ENCODE data around the gene EGR4. TPM values are rescaled to one million over a fixed set of nuclear protein-coding genes. Genes with fewer than 3 reads are reported as not detected.

Gene EGR4
- total and polyA plus RNA-seq, 2 donors (not counting 1 experiment from before 2014, with no cell fraction given): 0.30 to 2.7 TPM

GRCh38 chr2:73266061-73266901, 27.1 kb downstream of the EGR4 start:
- 95% methylated on average over 26 of the region's 26 CpGs for WGBS (ENCODE audit: insufficient coverage)
- POLR2A ChIA-PET: no interaction called here
- intact Hi-C loops (cut with micrococcal nuclease): no loop called here

More at GRCh38 chr2:73266061-73266901, 27.1 kb downstream of the EGR4 start:
- no peak overlapping the region for H3K27ac ChIP-seq (ENCODE audit: low read length in 2 of 2)
- TF ChIP-seq EZH2 (IDR thresholded peaks at IDR 0.05; ENCODE audit: borderline replicate concordance, insufficient read depth, low read depth, low read length, poor library complexity, severe bottlenecking) (no peak), CTCF (IDR thresholded peaks at IDR 0.05) (no peak)
- Mint-ChIP-seq H3K4me3 (no peak overlapping the region), H3K27me3 (no peaks in the 10 kb centered on the region), H3K27ac (no peak overlapping the region), H3K4me1 (peaks cover 18% of the 10 kb centered on the region), H3K9me3 (ENCODE audit: insufficient read depth) (no peaks in the 10 kb centered on the region)
- H3K79me2 ChIP-seq (ENCODE audit: control insufficient read depth, insufficient read depth, low read length): peaks cover 24% of the 10 kb centered on the region
- CTCF ChIA-PET: no interaction called here
- no peaks in the 10 kb centered on the region for H3K4me1 ChIP-seq (ENCODE audit: control insufficient read depth in 2 of 2, insufficient read depth in 2 of 2, low read length in 2 of 2)
- no peaks in the 10 kb centered on the region for H3K27me3 ChIP-seq (replicated peaks in 1 of 4; ENCODE audit: control extremely low read depth in 1 of 4, control insufficient read depth in 3 of 4, insufficient read depth in 4 of 4, low read length in 3 of 4)
- no peak overlapping the region for H2AFZ ChIP-seq (ENCODE audit: insufficient read depth, low read depth, low read length, poor library complexity, severe bottlenecking)
- H3K9ac ChIP-seq (ENCODE audit: low read length): no peak overlapping the region
- peaks cover 0 to 13% of the 10 kb centered on the region in 2 experiments for H3K36me3 ChIP-seq (replicated peaks in 1 of 2; ENCODE audit: control extremely low read depth in 1 of 2, control insufficient read depth in 1 of 2, extremely low read depth in 1 of 2, insufficient read depth in 2 of 2, low read length in 1 of 2)
- DNase-seq (no peak), ATAC-seq (ENCODE audit: low read depth) (no peak)
- H3K9me3 ChIP-seq (ENCODE audit: control extremely low read depth in 1 of 3, control insufficient read depth in 2 of 3, insufficient read depth in 1 of 3, low read length in 2 of 3): peaks cover 0 to 3% (median 0%) of the 10 kb centered on the region in 3 donors
- H3K4me3 ChIP-seq (ENCODE audit: control extremely low read depth in 1 of 5, extremely low read depth in 1 of 5, insufficient read depth in 1 of 5, low read depth in 2 of 5, low read length in 4 of 5): no peak overlapping the region
- peaks cover 15% of the 10 kb centered on the region for H4K20me1 ChIP-seq (ENCODE audit: control insufficient read depth, insufficient read depth, low read length, poor library complexity, severe bottlenecking)
- no peak overlapping the region for H3K4me2 ChIP-seq (replicated peaks; ENCODE audit: low read depth, low read length, poor library complexity, severe bottlenecking)

Data from B cell (primary cell).